ENCODE results near the gene MSI2. TPM values are rescaled to one million over a fixed set of nuclear protein-coding genes. Genes with fewer than 3 reads are reported as not detected.

MSI2 gene
- total and polyA plus RNA-seq, 12 donors = 25.5 to 135 (median 121) TPM

DNA sequence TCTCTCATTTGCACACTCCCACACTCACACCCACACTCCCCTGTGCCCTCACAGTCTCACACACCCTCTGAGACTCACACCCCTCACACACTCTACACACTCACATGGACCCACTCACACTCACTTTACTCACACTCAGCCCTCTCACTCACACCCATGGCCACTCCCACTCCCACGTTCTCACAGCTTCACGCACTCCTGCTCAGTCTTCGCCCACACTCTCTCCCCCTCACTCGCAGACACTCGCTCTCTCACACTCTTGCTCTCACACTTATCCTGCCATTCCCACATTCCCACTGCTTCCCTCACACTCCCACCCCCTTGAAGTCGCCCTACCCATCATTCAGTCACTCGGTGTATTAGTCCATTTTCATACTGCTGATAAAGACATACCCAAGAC lies 440.9 kb downstream of the MSI2 start:
- Histone ChIP-seq H3K27me3 (no peaks in the 10 kb centered on the region), H3K4me1 (peaks cover 0 to 3% (median 0%) of the 10 kb centered on the region in 9 donors), H3K36me3 (no peaks in the 10 kb centered on the region), H3K9me3 (no peaks in the 10 kb centered on the region), H3K4me3 (no peak overlapping the region), H3K27ac (no peak overlapping the region)
- DNase-seq (no peak), ATAC-seq (peak in 1 of 8 donors; percentile 50)
- WGBS, 2 donors = 96% methylated on average over 7 of the region's 7 CpGs
- intact Hi-C loops (cut with DNase I) = loop anchor here in 2 of 10 donors (10.0 kb wide), 2 partner anchors 492 to 552 kb away; no protein-coding TSS in a partner anchor
- TF ChIP-seq, protein P1, sequence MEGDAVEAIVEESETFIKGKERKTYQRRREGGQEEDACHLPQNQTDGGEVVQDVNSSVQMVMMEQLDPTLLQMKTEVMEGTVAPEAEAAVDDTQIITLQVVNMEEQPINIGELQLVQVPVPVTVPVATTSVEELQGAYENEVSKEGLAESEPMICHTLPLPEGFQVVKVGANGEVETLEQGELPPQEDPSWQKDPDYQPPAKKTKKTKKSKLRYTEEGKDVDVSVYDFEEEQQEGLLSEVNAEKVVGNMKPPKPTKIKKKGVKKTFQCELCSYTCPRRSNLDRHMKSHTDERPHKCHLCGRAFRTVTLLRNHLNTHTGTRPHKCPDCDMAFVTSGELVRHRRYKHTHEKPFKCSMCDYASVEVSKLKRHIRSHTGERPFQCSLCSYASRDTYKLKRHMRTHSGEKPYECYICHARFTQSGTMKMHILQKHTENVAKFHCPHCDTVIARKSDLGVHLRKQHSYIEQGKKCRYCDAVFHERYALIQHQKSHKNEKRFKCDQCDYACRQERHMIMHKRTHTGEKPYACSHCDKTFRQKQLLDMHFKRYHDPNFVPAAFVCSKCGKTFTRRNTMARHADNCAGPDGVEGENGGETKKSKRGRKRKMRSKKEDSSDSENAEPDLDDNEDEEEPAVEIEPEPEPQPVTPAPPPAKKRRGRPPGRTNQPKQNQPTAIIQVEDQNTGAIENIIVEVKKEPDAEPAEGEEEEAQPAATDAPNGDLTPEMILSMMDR (IDR thresholded peaks at IDR 0.05) = no peak

DNA sequence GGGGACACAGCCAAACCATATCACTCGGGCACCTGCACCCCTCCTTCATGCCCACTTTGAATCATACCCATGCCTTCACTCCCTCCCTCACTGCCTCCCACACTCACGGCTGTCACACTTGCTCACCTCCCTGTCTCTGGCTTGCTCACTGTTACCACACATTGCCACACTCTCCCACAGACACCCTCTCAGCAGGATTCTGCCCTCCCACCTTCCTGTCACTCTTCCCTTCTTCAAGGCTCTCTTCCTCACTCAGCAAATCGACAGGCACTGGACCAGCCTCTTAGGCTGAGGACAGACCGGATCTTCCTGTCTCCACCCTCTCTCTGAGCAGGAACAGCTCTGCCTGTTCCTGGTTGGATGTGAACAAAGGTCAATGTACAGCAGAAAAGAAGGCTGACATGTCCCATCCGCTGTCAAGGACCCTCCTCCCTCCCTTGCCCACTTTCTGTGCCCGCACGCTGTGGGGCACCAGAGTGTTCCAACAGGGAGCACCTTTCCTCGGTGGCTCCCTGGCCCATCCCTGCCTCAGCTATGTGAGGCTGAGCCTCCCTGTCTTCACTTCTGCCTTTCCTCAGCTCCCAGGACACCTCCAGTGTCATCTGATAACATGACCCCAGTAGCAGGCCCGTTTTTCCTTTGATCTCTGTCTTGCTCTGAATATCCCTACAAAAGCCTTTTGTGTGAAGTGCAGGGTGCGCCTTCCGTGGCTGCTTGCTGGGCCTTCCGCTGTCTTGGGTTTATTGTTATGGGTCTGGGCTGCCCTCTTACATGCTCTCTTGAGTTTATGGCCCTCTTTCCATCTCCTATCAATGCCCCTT lies 441.8 kb downstream of the MSI2 start:
- intact Hi-C loops (cut with DNase I) = loop anchor here in 2 of 10 donors (10.0 kb wide), 2 partner anchors 493 to 553 kb away; no protein-coding TSS in a partner anchor
- H3K27ac ChIP-seq = no peak overlapping the region
- ATAC-seq (no peak), DNase-seq (no peak)
- no peak overlapping the region for H3K4me3 ChIP-seq
- TF ChIP-seq, protein P1 (IDR thresholded peaks at IDR 0.05) = no peak
- no peaks in the 10 kb centered on the region for H3K9me3 ChIP-seq
- no peaks in the 10 kb centered on the region for H3K36me3 ChIP-seq
- H3K27me3 ChIP-seq = no peaks in the 10 kb centered on the region
- WGBS, 2 donors = 72 to 73% methylated on average over 12 of the region's 12 CpGs
- H3K4me1 ChIP-seq = peaks cover 0 to 3% (median 0%) of the 10 kb centered on the region in 9 donors

DNA sequence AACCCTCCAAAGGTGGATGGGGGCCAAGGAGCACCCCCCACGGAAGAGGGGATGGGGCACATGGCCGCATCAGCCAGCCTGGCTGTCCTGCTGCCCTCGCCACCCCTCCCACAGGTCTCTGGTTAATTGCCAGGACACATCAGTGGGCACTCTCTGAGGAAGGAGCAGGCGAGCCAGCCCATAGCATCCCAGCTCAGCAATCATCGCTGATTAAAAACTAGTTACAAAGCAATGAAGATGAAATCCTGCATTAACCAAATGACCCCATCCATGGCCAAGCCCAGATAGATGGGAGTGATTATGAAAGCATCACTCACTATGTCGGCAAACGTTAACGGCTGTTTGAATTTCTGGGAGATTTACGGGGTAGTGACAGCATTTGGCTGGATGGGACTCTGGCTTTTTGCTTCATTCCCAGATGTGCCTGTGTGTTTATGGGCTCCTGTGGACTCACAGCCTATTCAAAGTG lies 443.5 kb downstream of the MSI2 start:
- intact Hi-C loops (cut with DNase I) = loop anchor here in 2 of 10 donors (10.0 kb wide), 2 partner anchors 495 to 555 kb away; no protein-coding TSS in a partner anchor
- Histone ChIP-seq H3K9me3 (no peaks in the 10 kb centered on the region), H3K27ac (no peak overlapping the region), H3K4me3 (no peak overlapping the region), H3K27me3 (no peaks in the 10 kb centered on the region), H3K4me1 (peaks cover 0 to 3% (median 0%) of the 10 kb centered on the region in 9 donors), H3K36me3 (no peaks in the 10 kb centered on the region)
- DNase-seq = no peak
- WGBS, 2 donors = 76 to 85% methylated on average over 9 of the region's 9 CpGs
- TF ChIP-seq, protein P1 (IDR thresholded peaks at IDR 0.05) = no peak
- ATAC-seq = no peak

DNA sequence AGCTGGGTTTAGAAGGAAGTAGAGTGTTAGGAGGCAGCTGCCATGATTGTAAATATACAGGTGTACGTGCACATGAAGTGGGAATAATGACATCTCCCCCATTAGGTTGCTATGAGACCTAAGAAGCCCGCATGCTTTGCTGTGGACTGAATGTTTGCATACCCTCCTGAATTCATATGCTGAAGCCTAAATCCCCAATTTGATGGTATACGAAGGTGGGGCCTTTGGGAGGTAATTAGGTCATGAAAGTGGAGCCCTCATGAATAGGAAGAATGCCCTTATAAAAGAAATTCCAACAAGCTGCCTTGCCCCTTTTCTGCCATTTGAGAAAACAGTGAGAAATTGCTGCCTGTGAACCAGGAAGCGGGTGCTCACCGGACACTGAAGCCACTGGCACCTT lies 444.8 kb downstream of the MSI2 start:
- peaks cover 0 to 3% (median 0%) of the 10 kb centered on the region in 9 donors for H3K4me1 ChIP-seq
- no peaks in the 10 kb centered on the region for H3K36me3 ChIP-seq
- H3K9me3 ChIP-seq = no peaks in the 10 kb centered on the region
- no peaks in the 10 kb centered on the region for H3K27me3 ChIP-seq
- intact Hi-C loops (cut with DNase I) = no loop called here
- TF ChIP-seq, protein P1 (IDR thresholded peaks at IDR 0.05) = no peak
- no peak overlapping the region for H3K27ac ChIP-seq
- ATAC-seq (no peak), DNase-seq (no peak)
- WGBS, 2 donors = 91 to 96% methylated on average over 5 of the region's 5 CpGs
- H3K4me3 ChIP-seq = no peak overlapping the region
